GM12878 (cell line): ENCODE results near the gene PCIF1. TPM values are rescaled to one million over a fixed set of nuclear protein-coding genes. Genes with fewer than 3 reads are reported as not detected.
A peak's percentile ranks its signal among the peaks of the same experiment; 100 is the strongest.

Experiments used
- ASH2L ChIP-seq: fragments of 300-600, 200-600 bp; sonication (generic); IDR thresholded peaks from 2 replicates; pipeline ENCODE4 v1.6.1; 2017; ENCODE audit warnings: low read depth, mild to moderate bottlenecking, borderline replicate concordance
- BACH1 ChIP-seq: fragments of 450-650 bp; IDR thresholded peaks from 2 replicates; pipeline ENCODE4 v1.6.1; 2017; ENCODE audit warnings: mild to moderate bottlenecking, borderline replicate concordance
- BCL11A ChIP-seq: IDR thresholded peaks from 2 replicates; pipeline ENCODE4 v1.6.1; 2011; ENCODE audit warnings: low read depth, low read length
- BHLHE40 ChIP-seq, 2 experiments: fragments of 450-650 bp in 1 of 2; IDR thresholded peaks; 2 replicates each; pipeline ENCODE4 v1.6.1; 2011 to 2017; ENCODE audit warnings: low read depth in 2 of 2, borderline replicate concordance in 1 of 2, improper control_type of control experiment in 1 of 2, low read length in 1 of 2, mild to moderate bottlenecking in 1 of 2
- CHD4 ChIP-seq: fragments of 200-600 bp; sonication (generic); IDR thresholded peaks from 2 replicates; pipeline ENCODE4 v1.6.1; 2016; ENCODE audit warnings: mild to moderate bottlenecking
- CREB1 ChIP-seq: IDR thresholded peaks from 2 replicates; pipeline ENCODE4 v1.6.1; 2012; ENCODE audit warnings: low read depth, mild to moderate bottlenecking, inconsistent platforms
- CREM ChIP-seq: IDR thresholded peaks from 2 replicates; pipeline ENCODE4 v1.6.1; 2014; ENCODE audit warnings: antibody characterized with exemption, low read depth
- DPF2 ChIP-seq: fragments of 450-650 bp; IDR thresholded peaks from 2 replicates; pipeline ENCODE4 v1.6.1; 2017; ENCODE audit warnings: mild to moderate bottlenecking
- EED ChIP-seq: sonication (generic); IDR thresholded peaks from 2 replicates; pipeline ENCODE4 v1.6.1; 2016; ENCODE audit warnings: antibody characterized with exemption, low read depth
- EP300 ChIP-seq, 2 experiments: fragments of 150-350 bp in 1 of 2; IDR thresholded peaks; 2 replicates each; pipeline ENCODE4 v1.6.1; 2011 to 2012; ENCODE audit warnings: low read depth in 2 of 2, low read length in 2 of 2, borderline replicate concordance in 1 of 2, improper control_type of control experiment in 1 of 2, inconsistent platforms in 1 of 2; ENCODE audit not compliant: control insufficient read depth in 1 of 2
- FOS ChIP-seq: IDR thresholded peaks from 3 replicates; pipeline ENCODE4 v1.6.1; 2011; ENCODE audit warnings: borderline replicate concordance; ENCODE audit not compliant: insufficient read length; ENCODE audit errors: extremely low read depth
- HDAC2 ChIP-seq: fragments of 200-600 bp; sonication (generic); IDR thresholded peaks from 2 replicates; pipeline ENCODE4 v1.6.1; 2017
- IRF3 ChIP-seq: fragments of 450-650 bp; IDR thresholded peaks from 2 replicates; pipeline ENCODE4 v1.6.1; 2014; ENCODE audit warnings: mild to moderate bottlenecking
- KAT2A ChIP-seq: conservative IDR thresholded peaks from 2 replicates; pipeline ENCODE4 v1.6.1; 2011; ENCODE audit warnings: low read depth, low read length; ENCODE audit not compliant: control insufficient read depth
- LARP7 ChIP-seq: fragments of 450-650 bp; IDR thresholded peaks from 2 replicates; pipeline ENCODE4 v1.6.1; 2017; ENCODE audit warnings: mild to moderate bottlenecking
- NBN ChIP-seq: fragments of 450-650 bp; IDR thresholded peaks from 2 replicates; pipeline ENCODE4 v1.6.1; 2016
- NFIC ChIP-seq: IDR thresholded peaks from 2 replicates; pipeline ENCODE4 v1.6.1; 2012; ENCODE audit warnings: low read depth, mild to moderate bottlenecking, inconsistent platforms, low read length, moderate library complexity
- NFXL1 ChIP-seq: fragments of 450-650 bp; IDR thresholded peaks from 2 replicates; pipeline ENCODE4 v1.6.1; 2017; ENCODE audit warnings: antibody characterized with exemption, mild to moderate bottlenecking, borderline replicate concordance
- NFYA ChIP-seq: IDR thresholded peaks from 2 replicates; pipeline ENCODE4 v1.6.1; 2011; ENCODE audit warnings: low read depth, mild to moderate bottlenecking, low read length, improper control_type of control experiment, borderline replicate concordance
- NR2F1 ChIP-seq: fragments of 450-650 bp; conservative IDR thresholded peaks from 2 replicates; pipeline ENCODE4 v1.6.1; 2017; ENCODE audit warnings: mild to moderate bottlenecking
- RUNX3 ChIP-seq: IDR thresholded peaks from 2 replicates; pipeline ENCODE4 v1.6.1; 2012; ENCODE audit warnings: low read length, inconsistent platforms
- SIN3A ChIP-seq: IDR thresholded peaks from 2 replicates; pipeline ENCODE4 v1.6.1; 2012; ENCODE audit warnings: low read depth, low read length, improper control_type of control experiment
- SMAD5 ChIP-seq: IDR thresholded peaks from 2 replicates; pipeline ENCODE4 v1.6.1; 2016; ENCODE audit warnings: antibody characterized with exemption, low read depth
- SREBF1 ChIP-seq: IDR thresholded peaks from 2 replicates; pipeline ENCODE4 v1.6.1; 2012; ENCODE audit warnings: mild to moderate bottlenecking, low read length
- TAF1 ChIP-seq: IDR thresholded peaks from 2 replicates; pipeline ENCODE4 v1.6.1; 2011; ENCODE audit warnings: mild to moderate bottlenecking, low read depth, low read length, borderline replicate concordance
- YBX1 ChIP-seq: fragments of 450-650 bp; IDR thresholded peaks from 2 replicates; pipeline ENCODE4 v1.6.1; 2016; ENCODE audit warnings: antibody characterized with exemption
- YY1 ChIP-seq: IDR thresholded peaks from 2 replicates; pipeline ENCODE4 v1.6.1; 2011; ENCODE audit warnings: low read depth, mild to moderate bottlenecking, low read length
- ZNF207 ChIP-seq: fragments of 450-650 bp; IDR thresholded peaks from 2 replicates; pipeline ENCODE4 v1.6.1; 2014; ENCODE audit warnings: antibody characterized with exemption, mild to moderate bottlenecking, borderline replicate concordance
- ZNF217 ChIP-seq: fragments of 450-650 bp; IDR thresholded peaks from 2 replicates; pipeline ENCODE4 v1.6.1; 2017; ENCODE audit warnings: antibody characterized with exemption, mild to moderate bottlenecking
- ZZZ3 ChIP-seq: IDR thresholded peaks from 2 replicates; pipeline ENCODE4 v1.6.1; 2011; ENCODE audit warnings: low read depth; ENCODE audit not compliant: control insufficient read depth, insufficient read length
- polyA plus RNA-seq, 11 experiments: library from polyadenylated mRNA; depleted of rRNA in 4 of 11; unstranded in 6 of 11; stranded (reverse) in 5 of 11; fragments of >200 nt; fragmentation: Nextera tagmentation in 4 of 11; fragmentation: Illumina TruSeq in 1 of 11; extraction: Ambion mirVana in 4 of 11; extraction: Trizol in 1 of 11; gene quantifications; 1 replicate in 1 of 11; 2 replicates in 10 of 11; pipeline versions ENCODE4 v1.2.1 to v1.2.3, GENCODE V29; 2011 to 2016; ENCODE audit warnings: inconsistent platforms in 2 of 11, missing spikeins in 2 of 11, low read depth in 1 of 11
- total RNA-seq, 4 experiments: library from RNA; depleted of rRNA in 3 of 4; stranded (reverse); fragments of >200 nt in 3 of 4; fragmentation: Illumina TruSeq in 1 of 4; extraction: Trizol in 1 of 4; gene quantifications; 2 replicates each; pipeline versions ENCODE4 v1.2.1 to v1.2.3, GENCODE V29; 2013 to 2021
- TF ChIP-seq, protein P1 (sequence below): fragments of 450-650 bp; IDR thresholded peaks from 2 replicates; pipeline ENCODE4 v1.6.1; 2017; ENCODE audit warnings: mild to moderate bottlenecking, moderate library complexity

PCIF1 gene
- total and polyA plus RNA-seq, 10 of the 15 experiments (the other 5 are each of a cell fraction or from before 2014, with no cell fraction given) = 8.4 to 32.9 (median 17.6) TPM

DNA sequence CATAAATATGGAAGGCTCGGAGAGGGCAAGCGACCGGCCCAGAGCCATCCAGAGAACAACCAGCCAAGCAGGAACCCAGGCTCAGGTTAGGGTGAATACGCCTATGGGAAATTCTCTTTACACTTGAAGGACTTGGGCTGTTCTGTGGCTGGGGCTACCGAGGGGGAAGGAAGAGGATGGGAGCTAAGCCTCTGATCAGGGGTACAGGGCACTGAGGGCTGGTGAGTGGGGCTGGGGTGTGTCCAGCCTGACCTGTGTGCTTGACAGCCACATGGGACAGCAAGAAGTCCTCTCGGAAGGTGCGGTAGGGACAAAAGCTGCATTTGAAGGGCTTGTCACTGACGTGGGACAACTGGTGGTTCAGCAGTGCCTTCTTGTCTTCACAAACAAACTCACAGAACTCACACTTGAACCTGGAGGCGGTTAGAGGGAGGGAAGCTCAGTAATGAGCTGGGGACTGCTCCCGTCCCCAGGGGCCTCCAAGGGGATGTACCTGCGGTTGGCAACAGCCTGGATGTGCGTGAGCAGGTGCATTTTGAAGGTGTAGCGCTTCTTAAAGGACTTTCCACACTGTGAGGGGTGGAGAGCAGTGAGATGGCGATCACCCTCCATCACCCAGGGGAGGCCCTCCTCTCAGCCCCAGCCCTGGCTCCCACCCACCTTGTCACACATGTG, 25.6 kb downstream of the PCIF1 start (continued):
- TF ChIP-seq SREBF1 (no peak), NBN (peak; percentile 89), NFYA (no peak), NFXL1 (no peak), YBX1 (peak; percentile 54; the same call in 1 of the 2 replicates), NFIC (no peak), LARP7 (no peak), IRF3 (no peak), CREM (peak; percentile 34; the same call in 1 of the 2 replicates), CREB1 (no peak), ASH2L (no peak), NR2F1 (no peak), BHLHE40 (IDR thresholded peaks at IDR 0.05; ENCODE audit: borderline replicate concordance in 1 of 2, low read depth in 2 of 2, low read length in 1 of 2) (peak; percentile 59 to 81; a peak in 3 of 4 replicates), SIN3A (no peak), BACH1 (peak; percentile 61; the same call in 1 of the 2 replicates), EED (no peak), KAT2A (no peak), EP300 (IDR thresholded peaks at IDR 0.05; ENCODE audit: borderline replicate concordance in 1 of 2, control insufficient read depth in 1 of 2, low read depth in 2 of 2, low read length in 2 of 2) (peak; percentile 60 to 62; a peak in 3 of 4 replicates), BCL11A (peak; percentile 79), FOS (no peak), HDAC2 (no peak), SMAD5 (no peak), YY1 (no peak), ZNF217 (no peak), DPF2 (peak; percentile 63), ZNF207 (no peak), RUNX3 (peak; percentile 87), CHD4 (no peak), TAF1 (no peak), ZZZ3 (no peak)
- TF ChIP-seq, protein P1, sequence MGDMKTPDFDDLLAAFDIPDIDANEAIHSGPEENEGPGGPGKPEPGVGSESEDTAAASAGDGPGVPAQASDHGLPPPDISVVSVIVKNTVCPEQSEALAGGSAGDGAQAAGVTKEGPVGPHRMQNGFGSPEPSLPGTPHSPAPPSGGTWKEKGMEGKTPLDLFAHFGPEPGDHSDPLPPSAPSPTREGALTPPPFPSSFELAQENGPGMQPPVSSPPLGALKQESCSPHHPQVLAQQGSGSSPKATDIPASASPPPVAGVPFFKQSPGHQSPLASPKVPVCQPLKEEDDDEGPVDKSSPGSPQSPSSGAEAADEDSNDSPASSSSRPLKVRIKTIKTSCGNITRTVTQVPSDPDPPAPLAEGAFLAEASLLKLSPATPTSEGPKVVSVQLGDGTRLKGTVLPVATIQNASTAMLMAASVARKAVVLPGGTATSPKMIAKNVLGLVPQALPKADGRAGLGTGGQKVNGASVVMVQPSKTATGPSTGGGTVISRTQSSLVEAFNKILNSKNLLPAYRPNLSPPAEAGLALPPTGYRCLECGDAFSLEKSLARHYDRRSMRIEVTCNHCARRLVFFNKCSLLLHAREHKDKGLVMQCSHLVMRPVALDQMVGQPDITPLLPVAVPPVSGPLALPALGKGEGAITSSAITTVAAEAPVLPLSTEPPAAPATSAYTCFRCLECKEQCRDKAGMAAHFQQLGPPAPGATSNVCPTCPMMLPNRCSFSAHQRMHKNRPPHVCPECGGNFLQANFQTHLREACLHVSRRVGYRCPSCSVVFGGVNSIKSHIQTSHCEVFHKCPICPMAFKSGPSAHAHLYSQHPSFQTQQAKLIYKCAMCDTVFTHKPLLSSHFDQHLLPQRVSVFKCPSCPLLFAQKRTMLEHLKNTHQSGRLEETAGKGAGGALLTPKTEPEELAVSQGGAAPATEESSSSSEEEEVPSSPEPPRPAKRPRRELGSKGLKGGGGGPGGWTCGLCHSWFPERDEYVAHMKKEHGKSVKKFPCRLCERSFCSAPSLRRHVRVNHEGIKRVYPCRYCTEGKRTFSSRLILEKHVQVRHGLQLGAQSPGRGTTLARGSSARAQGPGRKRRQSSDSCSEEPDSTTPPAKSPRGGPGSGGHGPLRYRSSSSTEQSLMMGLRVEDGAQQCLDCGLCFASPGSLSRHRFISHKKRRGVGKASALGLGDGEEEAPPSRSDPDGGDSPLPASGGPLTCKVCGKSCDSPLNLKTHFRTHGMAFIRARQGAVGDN = 0 out of 2 replicates have a peak, but pooled peaks have one; percentile 44
